Fibroblast of the aortic adventitia (primary cell): ENCODE measurements around the gene SLC37A2. TPM values are rescaled to one million over a fixed set of nuclear protein-coding genes. Genes with fewer than 3 reads are reported as not detected.

Source experiments
- DNase-seq: peaks from one replicate; pipeline ENCODE4 v3.0.0-alpha.2; 2010; ENCODE audit warnings: low read depth
- H3K4me3 ChIP-seq: 2 replicates; pipeline ENCODE4 v1.5.1; 2011; ENCODE audit warnings: low read depth, mild to moderate bottlenecking, control low read depth, low read length, moderate library complexity
- total RNA-seq: library from RNA; depleted of rRNA; stranded (reverse); fragments of >200 nt; gene quantifications from 2 replicates; pipeline ENCODE4 v1.2.3, GENCODE V29; 2012; ENCODE audit warnings: low replicate concordance
- TF ChIP-seq, protein P1 (sequence below): IDR thresholded peaks from 2 replicates; pipeline ENCODE4 v1.5.1; 2011; ENCODE audit warnings: mild to moderate bottlenecking, low read length, control low read depth, inconsistent platforms; ENCODE audit not compliant: insufficient read depth

SLC37A2 gene
- total RNA-seq, 1 donor, result 0.63 TPM

GRCh38 chr11:125132071-125132470, 69.0 kb downstream of the SLC37A2 start:
- TF ChIP-seq, protein P1, sequence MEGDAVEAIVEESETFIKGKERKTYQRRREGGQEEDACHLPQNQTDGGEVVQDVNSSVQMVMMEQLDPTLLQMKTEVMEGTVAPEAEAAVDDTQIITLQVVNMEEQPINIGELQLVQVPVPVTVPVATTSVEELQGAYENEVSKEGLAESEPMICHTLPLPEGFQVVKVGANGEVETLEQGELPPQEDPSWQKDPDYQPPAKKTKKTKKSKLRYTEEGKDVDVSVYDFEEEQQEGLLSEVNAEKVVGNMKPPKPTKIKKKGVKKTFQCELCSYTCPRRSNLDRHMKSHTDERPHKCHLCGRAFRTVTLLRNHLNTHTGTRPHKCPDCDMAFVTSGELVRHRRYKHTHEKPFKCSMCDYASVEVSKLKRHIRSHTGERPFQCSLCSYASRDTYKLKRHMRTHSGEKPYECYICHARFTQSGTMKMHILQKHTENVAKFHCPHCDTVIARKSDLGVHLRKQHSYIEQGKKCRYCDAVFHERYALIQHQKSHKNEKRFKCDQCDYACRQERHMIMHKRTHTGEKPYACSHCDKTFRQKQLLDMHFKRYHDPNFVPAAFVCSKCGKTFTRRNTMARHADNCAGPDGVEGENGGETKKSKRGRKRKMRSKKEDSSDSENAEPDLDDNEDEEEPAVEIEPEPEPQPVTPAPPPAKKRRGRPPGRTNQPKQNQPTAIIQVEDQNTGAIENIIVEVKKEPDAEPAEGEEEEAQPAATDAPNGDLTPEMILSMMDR, result no peak
- peak; percentile 47 for DNase-seq
- no peak overlapping the region for H3K4me3 ChIP-seq

GRCh38 chr11:125132596-125132995, 69.5 kb downstream of the SLC37A2 start:
- DNase-seq, result no peak
- TF ChIP-seq, protein P1, result no peak
- H3K4me3 ChIP-seq, result no peak overlapping the region

- DNase-seq, result no peak
- TF ChIP-seq, protein P1, result no peak
- no peak overlapping the region for H3K4me3 ChIP-seq
These were observed 72.9 kb downstream of the SLC37A2 start for GRCh38 chr11:125136001-125136400.

DNA sequence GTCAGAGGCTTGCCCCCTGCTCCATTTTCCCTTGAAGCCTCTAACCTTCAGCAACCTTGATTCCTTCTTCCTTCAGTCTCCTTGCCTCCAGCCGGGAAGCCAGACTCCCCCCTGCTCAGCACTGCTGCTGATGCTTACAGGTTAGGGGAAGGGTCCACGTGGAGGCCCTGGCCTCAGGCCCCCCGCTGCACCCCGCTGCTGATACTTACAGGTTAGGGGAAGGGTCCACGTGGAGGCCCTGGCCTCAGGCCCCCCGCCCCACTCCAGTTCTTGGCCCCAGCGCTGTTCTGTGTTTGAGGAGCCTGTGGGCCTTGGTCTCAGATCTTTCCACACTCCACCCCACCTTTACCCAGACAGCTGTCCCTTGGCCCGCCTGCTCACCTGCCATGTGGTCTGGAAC, 75.9 kb downstream of the SLC37A2 start:
- H3K4me3 ChIP-seq, result no peak overlapping the region
- TF ChIP-seq, protein P1, result no peak
- no peak for DNase-seq

GRCh38 chr11:125139778-125140177, 76.7 kb downstream of the SLC37A2 start:
- TF ChIP-seq, protein P1, result no peak
- no peak overlapping the region for H3K4me3 ChIP-seq
- DNase-seq, result no peak

Other genes with a start within 250 kb of the SLC37A2 start
- 11.7 and 13.6 TPM in 2 replicates for gene ROBO3, start 197.9 kb upstream of the SLC37A2 start, total RNA-seq
- gene ROBO4, start 165.4 kb upstream of the SLC37A2 start, total RNA-seq, result 1.3 and 3.3 TPM in 2 replicates
- gene HEPN1, start 144.1 kb upstream of the SLC37A2 start, total RNA-seq, result not detected in 2 replicates
- gene HEPACAM, start 127.3 kb upstream of the SLC37A2 start, total RNA-seq, result not detected in 2 replicates
- 3.6 and 9.8 TPM in 2 replicates for gene CCDC15, start 109.1 kb upstream of the SLC37A2 start, total RNA-seq
- gene TMEM218, start 48.3 kb downstream of the SLC37A2 start, total RNA-seq, result 9.2 and 35.1 TPM in 2 replicates
- 2.0 and 8.6 TPM in 2 replicates for gene PKNOX2, start 101.4 kb downstream of the SLC37A2 start, total RNA-seq